ENCODE measurements around the gene ADAP1.

- TF ChIP-seq EZH2 (IDR thresholded peaks at IDR 0.05; ENCODE audit: insufficient read depth, poor library complexity, severe bottlenecking) = no peak
- TF ChIP-seq EZH2phosphoT487 (IDR thresholded peaks at IDR 0.05; ENCODE audit: insufficient read depth, low read depth) = no peak
These were observed 78.9 kb downstream of the ADAP1 start for GRCh38 chr7:875476-876076.
